Measurements from ENCODE around the gene VIPR2. TPM values are rescaled to one million over a fixed set of nuclear protein-coding genes. Genes with fewer than 3 reads are reported as not detected.

Gene VIPR2
- total and polyA plus RNA-seq, 2 of the 13 experiments (the other 11 are each of a cell fraction or from before 2014, with no cell fraction given) = not detected

DNA sequence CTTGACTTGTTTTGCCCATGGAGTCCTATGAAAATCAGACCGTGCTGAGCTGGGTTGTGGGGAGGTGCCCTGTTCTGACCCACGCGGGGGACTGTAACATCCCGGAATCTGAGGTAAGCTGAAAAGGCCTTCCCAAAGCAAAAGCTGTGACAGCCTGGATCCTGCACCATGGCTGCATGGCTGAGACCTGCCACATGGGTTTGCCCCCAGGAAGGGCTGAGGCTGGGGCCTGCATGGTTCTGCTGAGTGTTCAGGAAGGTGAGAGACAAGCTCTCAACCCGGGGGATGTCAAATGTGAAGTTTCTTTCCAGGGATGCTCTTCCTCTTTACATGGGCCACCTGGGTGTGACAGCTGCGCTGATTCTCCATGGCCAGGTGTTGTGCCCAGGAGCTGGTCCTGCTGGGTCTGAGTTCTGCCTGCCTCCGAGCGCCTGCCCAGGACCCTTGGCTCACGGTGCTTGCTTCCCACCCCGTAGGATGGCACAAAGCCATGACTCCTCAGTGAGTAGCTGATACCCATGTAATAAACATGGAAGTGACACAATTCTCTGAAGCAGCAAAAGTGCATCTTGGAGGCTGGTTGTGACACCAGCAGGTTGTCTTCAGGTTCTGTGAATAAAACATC lies 58.3 kb downstream of the VIPR2 start (continued):
- TF ChIP-seq ZSCAN9 (CRISPR knock-in tag; IDR thresholded peaks at IDR 0.05; ENCODE audit: borderline replicate concordance) = no peak

- Histone ChIP-seq H3K4me1 (ENCODE audit: insufficient read depth, low read length) (peaks cover 10% of the 10 kb centered on the region), H3K36me3 (replicated peaks in 1 of 2; ENCODE audit: control insufficient read depth in 1 of 2, insufficient read depth in 2 of 2, low read length in 2 of 2) (no peaks in the 10 kb centered on the region), H4K20me1 (ENCODE audit: insufficient read depth, low read length) (no peaks in the 10 kb centered on the region), H3K27me3 (ENCODE audit: control insufficient read depth in 1 of 2, insufficient read depth in 2 of 2, low read length in 2 of 2) (peaks cover 4 to 22% of the 10 kb centered on the region in 2 experiments; a peak in 3 of 5 replicates), H3K9me3 (ENCODE audit: low read length) (no peaks in the 10 kb centered on the region), H3K4me3 (replicated peaks in 1 of 3; ENCODE audit: insufficient read depth in 1 of 3, low read depth in 2 of 3, low read length in 3 of 3) (no peak overlapping the region), H2AFZ (ENCODE audit: low read length) (no peak overlapping the region), H3K27ac (ENCODE audit: extremely low read length, insufficient read depth, low read length) (no peak overlapping the region), H3K9ac (ENCODE audit: insufficient read depth, low read depth, low read length) (no peak overlapping the region), H3K79me2 (ENCODE audit: insufficient read depth, low read length) (no peaks in the 10 kb centered on the region), H3K4me2 (ENCODE audit: low read depth, low read length) (no peak overlapping the region)
- peak; percentile 95 for ATAC-seq
- 22% methylated on average over 17 of the region's 27 CpGs for WGBS (ENCODE audit: low lambda C conversion rate)
- intact Hi-C loops (cut with micrococcal nuclease; ENCODE audit: unreplicated experiment) (no loop called here), in situ Hi-C loops (cut with HindIII; ENCODE audit: extremely low pct_ligation_motif_present, low pct_unique_long_range_greater_than_20kb) (no loop called here)
- DNase-seq (ENCODE audit: low spot score) = no peak
- no TSS peak for BruUV-seq (replicated peaks)
- FAIRE-seq = no peak
- ChIA-PET POLR2A (no interaction called here), CTCF (ENCODE audit: low intra/inter-chr PET ratio, low total read pairs) (no interaction called here)
- TF ChIP-seq, protein P1, sequence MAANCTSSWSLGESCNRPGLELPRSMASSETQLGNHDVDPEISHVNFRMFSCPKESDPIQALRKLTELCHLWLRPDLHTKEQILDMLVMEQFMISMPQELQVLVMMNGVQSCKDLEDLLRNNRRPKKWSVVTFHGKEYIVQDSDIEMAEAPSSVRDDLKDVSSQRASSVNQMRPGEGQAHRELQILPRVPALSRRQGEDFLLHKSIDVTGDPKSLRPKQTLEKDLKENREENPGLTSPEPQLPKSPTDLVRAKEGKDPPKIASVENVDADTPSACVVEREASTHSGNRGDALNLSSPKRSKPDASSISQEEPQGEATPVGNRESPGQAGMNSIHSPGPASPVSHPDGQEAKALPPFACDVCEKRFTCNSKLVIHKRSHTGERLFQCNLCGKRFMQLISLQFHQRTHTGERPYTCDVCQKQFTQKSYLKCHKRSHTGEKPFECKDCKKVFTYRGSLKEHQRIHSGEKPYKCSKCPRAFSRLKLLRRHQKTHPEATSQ (CRISPR knock-in tag; IDR thresholded peaks at IDR 0.05; ENCODE audit: borderline replicate concordance) = no peak
- TF ChIP-seq PLRG1 (conservative IDR thresholded peaks at IDR 0.05) (no peak), ZNF292 (CRISPR knock-in tag; IDR thresholded peaks at IDR 0.05; ENCODE audit: borderline replicate concordance, low read depth) (peak; percentile 54; the same call in 1 of the 2 replicates), HNF4A (CRISPR knock-in tag; IDR thresholded peaks at IDR 0.05) (peak; percentile 73), HMG20A (CRISPR knock-in tag; IDR thresholded peaks at IDR 0.05; ENCODE audit: borderline replicate concordance) (no peak), MTA3 (CRISPR knock-in tag; IDR thresholded peaks at IDR 0.05) (no peak), FOXA1 (IDR thresholded peaks at IDR 0.05) (no peak), FOXA1 (CRISPR knock-in tag; IDR thresholded peaks at IDR 0.05) (peak; percentile 38; the same call in 1 of the 2 replicates), ZNF562 (CRISPR knock-in tag; IDR thresholded peaks at IDR 0.05; ENCODE audit: borderline replicate concordance) (no peak), ZNF660 (CRISPR knock-in tag; IDR thresholded peaks at IDR 0.05; ENCODE audit: borderline replicate concordance, low read depth) (no peak), SMC3 (IDR thresholded peaks at IDR 0.05; ENCODE audit: low read length) (no peak), HHEX (CRISPR knock-in tag; IDR thresholded peaks at IDR 0.05) (no peak), ZNF362 (CRISPR knock-in tag; IDR thresholded peaks at IDR 0.05; ENCODE audit: borderline replicate concordance) (no peak), ZNF800 (CRISPR knock-in tag; IDR thresholded peaks at IDR 0.05) (no peak), ZNF850 (CRISPR knock-in tag; conservative IDR thresholded peaks at IDR 0.05) (no peak), ZNF883 (CRISPR knock-in tag; IDR thresholded peaks at IDR 0.05; ENCODE audit: not compliant biosample characterization) (no peak)
Measured at GRCh38 chr7:159084069-159084801, 60.4 kb downstream of the VIPR2 start.
